Pancreas (tissue), 10 donors: Measurements from ENCODE around the gene ITPKB. TPM values are rescaled to one million over a fixed set of nuclear protein-coding genes. Genes with fewer than 3 reads are reported as not detected.

Experiments
- ATAC-seq, 4 donors: fragments of 200-7000 bp; cut with Tn5 transposase; one replicate each; pipeline versions ENCODE4 v1.8.0 to v1.9.1; 2020; ENCODE audit warnings: mild to moderate bottlenecking in 4 of 4, moderate library complexity in 4 of 4
- DNase-seq, 6 donors: peaks; one replicate each; pipeline ENCODE4 v3.0.0-alpha.2; 2020
- FAIRE-seq: peaks from 2 replicates; lab custom pipeline; 2012; peaks lifted over from hg19 to GRCh38; lab: Jason Lieb, UNC
- H3K27ac ChIP-seq, 4 donors: fragments of 200-600 bp; sonication (generic); 1 replicate in 3 of 4; 2 replicates in 1 of 4; pipeline versions ENCODE4 v1.5.0 to v1.8.0; 2020
- H3K27me3 ChIP-seq, 4 donors: fragments of 200-600 bp; one replicate each; pipeline ENCODE4 v1.8.0; 2021
- H3K36me3 ChIP-seq, 3 donors: fragments of 200-600 bp; sonication (generic) in 1 of 3; one replicate each; pipeline versions ENCODE4 v1.5.0 to v1.8.0; 2020 to 2021
- H3K4me1 ChIP-seq, 3 donors: fragments of 200-600 bp; one replicate each; pipeline ENCODE4 v1.8.0; 2021
- H3K4me3 ChIP-seq, 4 donors: fragments of 200-600 bp; sonication (generic) in 2 of 4; one replicate each; pipeline versions ENCODE4 v1.5.0 to v1.8.0; 2020 to 2021
- H3K9me3 ChIP-seq, 4 donors: fragments of 200-600 bp; one replicate each; pipeline ENCODE4 v1.8.0; 2021
- WGBS, 2 donors: extraction: QIAGEN DNeasy Blood & Tissue Kit; methylation state at CpG; one replicate each; pipeline ENCODE4 v1.1.7; 2013; 5-methylcytosine and 5-hydroxymethylcytosine counted together
- intact Hi-C, 3 donors: fragments of 100-400 bp; cut with DNase I; formaldehyde crosslinking; loops; one replicate each; pipeline versions ENCODE4 v1.11.1 to v1.14.2; 2022
- polyA plus RNA-seq, 2 donors: library from polyadenylated mRNA; stranded (reverse); fragments of 200-250 nt; gene quantifications; one replicate each; pipeline ENCODE4 v1.2.3, GENCODE V29; 2013
- total RNA-seq, 6 donors: library from RNA; stranded (reverse); fragmentation: NEBNext Ultra II Directional in 4 of 6; extraction: Animal tissue kit (Norgen Biotek cat#: 25700) in 4 of 6; gene quantifications; one replicate each; pipeline versions ENCODE4 v1.2.1 to v1.2.4, GENCODE V29; 2021 to 2023
- TF ChIP-seq, protein P1 (sequence below), 4 donors: fragments of 200-600 bp; sonication (generic) in 3 of 4; IDR thresholded peaks; one replicate each; pipeline versions ENCODE4 v1.5.0 to v1.8.0; 2021; ENCODE audit warnings: antibody characterized with exemption in 4 of 4
- donor health status: healthy with polysubstance abuse.
- donor health status: DM: no; HTN: no; CAD: no; lungs with moderate emphysema.
- donor health status: DM: no; HTN: no; CAD: no.
- donor health status: control.
- donor health status: control.
- donor health status: Bipolar disorder and iron deficiency.
- donor health status: DM: yes; HTN: yes; CAD: no.
- donor health status: DM: no; HTN: no; CAD: no.
- donor health status: DM: no; HTN: no; CAD: no.
- donor health status: DM: yes; HTN: yes; CAD: no.

ITPKB gene
- total and polyA plus RNA-seq, 8 donors = 3.8 to 13.9 (median 5.5) TPM

DNA sequence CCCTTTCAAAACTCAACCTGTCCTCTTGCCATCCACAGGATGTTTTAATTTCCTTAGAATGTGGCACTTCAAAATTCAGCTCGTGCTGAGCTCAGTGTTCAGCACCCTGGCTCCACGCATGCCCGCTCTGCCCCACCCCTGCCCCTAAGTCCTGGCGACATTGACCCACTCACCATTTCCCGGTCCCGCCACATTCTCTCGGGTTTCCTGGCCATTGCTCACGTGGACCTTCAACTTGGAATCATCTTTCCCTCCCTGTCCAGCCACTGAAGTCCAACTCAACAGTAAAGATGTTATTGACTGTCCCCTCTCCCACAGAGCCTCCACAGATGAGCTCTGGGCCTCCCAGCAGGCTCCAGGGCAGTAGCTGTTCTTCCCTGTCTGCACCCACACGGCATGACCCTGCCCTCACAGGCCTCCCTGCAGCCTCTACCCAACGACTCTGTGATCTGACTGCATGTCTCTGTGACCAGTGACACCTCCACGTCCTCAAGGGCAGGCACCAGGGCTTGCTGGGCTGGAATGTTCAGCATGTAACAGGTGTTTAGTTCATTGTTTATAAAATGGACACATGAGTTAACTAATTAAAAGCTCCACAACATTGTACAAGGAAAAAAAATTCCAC lies 53.8 kb downstream of the ITPKB start:
- Histone ChIP-seq H3K27me3 (no peaks in the 10 kb centered on the region), H3K9me3 (no peaks in the 10 kb centered on the region), H3K4me3 (no peak overlapping the region), H3K36me3 (no peaks in the 10 kb centered on the region), H3K27ac (no peak overlapping the region), H3K4me1 (no peaks in the 10 kb centered on the region)
- ATAC-seq (no peak), FAIRE-seq (no peak), DNase-seq (no peak)
- TF ChIP-seq, protein P1, sequence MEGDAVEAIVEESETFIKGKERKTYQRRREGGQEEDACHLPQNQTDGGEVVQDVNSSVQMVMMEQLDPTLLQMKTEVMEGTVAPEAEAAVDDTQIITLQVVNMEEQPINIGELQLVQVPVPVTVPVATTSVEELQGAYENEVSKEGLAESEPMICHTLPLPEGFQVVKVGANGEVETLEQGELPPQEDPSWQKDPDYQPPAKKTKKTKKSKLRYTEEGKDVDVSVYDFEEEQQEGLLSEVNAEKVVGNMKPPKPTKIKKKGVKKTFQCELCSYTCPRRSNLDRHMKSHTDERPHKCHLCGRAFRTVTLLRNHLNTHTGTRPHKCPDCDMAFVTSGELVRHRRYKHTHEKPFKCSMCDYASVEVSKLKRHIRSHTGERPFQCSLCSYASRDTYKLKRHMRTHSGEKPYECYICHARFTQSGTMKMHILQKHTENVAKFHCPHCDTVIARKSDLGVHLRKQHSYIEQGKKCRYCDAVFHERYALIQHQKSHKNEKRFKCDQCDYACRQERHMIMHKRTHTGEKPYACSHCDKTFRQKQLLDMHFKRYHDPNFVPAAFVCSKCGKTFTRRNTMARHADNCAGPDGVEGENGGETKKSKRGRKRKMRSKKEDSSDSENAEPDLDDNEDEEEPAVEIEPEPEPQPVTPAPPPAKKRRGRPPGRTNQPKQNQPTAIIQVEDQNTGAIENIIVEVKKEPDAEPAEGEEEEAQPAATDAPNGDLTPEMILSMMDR (IDR thresholded peaks at IDR 0.05) = no peak
- 81 to 84% methylated on average over 11 of the region's 11 CpGs for WGBS, 2 donors
- intact Hi-C loops = no loop called here

- ATAC-seq = no peak
- DNase-seq = no peak
- no peaks in the 10 kb centered on the region for H3K27me3 ChIP-seq
- peaks cover 0 to 6% (median 0%) of the 10 kb centered on the region in 3 donors for H3K4me1 ChIP-seq
- H3K9me3 ChIP-seq = no peaks in the 10 kb centered on the region
- no peaks in the 10 kb centered on the region for H3K36me3 ChIP-seq
- no peak overlapping the region for H3K27ac ChIP-seq
- intact Hi-C loops = no loop called here
- WGBS, 2 donors = 87 to 89% methylated on average over 7 of the region's 7 CpGs
- TF ChIP-seq, protein P1 (IDR thresholded peaks at IDR 0.05) = no peak
- H3K4me3 ChIP-seq = no peak overlapping the region
- no peak for FAIRE-seq
Observed at GRCh38 chr1:226684026-226684425, 55.1 kb downstream of the ITPKB start.

GRCh38 chr1:226682871-226683814 lies 55.9 kb downstream of the ITPKB start:
- Histone ChIP-seq H3K27ac (no peak overlapping the region), H3K4me3 (no peak overlapping the region), H3K27me3 (no peaks in the 10 kb centered on the region), H3K9me3 (no peaks in the 10 kb centered on the region), H3K36me3 (no peaks in the 10 kb centered on the region), H3K4me1 (peaks cover 0 to 7% (median 0%) of the 10 kb centered on the region in 3 donors)
- no peak for DNase-seq
- WGBS, 2 donors = 92 to 93% methylated on average over 9 of the region's 9 CpGs
- FAIRE-seq = no peak
- no peak for ATAC-seq
- intact Hi-C loops = no loop called here
- TF ChIP-seq, protein P1 (IDR thresholded peaks at IDR 0.05) = no peak

DNA sequence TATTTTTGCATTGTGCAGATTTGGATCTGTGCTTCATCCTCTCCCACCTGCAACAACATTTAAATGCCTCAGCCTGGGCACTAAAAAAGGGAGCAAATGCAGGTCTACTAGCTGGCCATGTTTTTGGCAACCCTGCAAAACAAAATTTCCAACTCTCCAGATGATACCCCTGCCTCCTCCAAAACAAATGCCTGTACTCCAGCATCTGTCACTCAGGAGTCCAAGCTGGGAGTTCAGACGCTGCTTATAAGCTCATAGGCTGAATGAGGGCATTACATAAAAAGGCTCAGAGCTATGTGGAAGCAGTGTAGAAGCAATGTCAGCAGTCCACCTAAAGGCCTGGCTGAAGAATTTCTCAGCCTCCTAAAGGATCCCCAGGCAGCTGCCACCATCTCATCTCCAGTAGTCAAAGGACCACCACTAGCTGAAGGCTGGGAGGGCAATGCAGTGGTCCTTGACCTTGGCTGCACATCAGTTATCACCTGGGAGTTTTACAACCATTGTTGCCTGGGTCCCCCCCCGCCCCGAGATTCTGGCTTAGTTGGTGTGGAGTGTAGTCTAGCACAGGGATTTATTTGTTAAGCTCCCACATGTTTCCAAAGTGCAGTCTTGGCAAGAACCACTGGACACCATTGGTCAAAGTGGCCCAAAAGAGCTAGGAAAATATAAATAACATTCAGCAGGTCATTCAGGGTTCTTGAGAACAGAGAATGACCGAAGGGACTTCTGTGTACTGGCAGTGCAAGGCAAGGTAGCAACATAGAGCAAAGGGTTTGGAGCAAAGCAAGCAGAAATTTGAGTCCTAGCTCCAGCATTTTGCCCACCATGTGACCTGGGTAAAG lies 57.2 kb downstream of the ITPKB start:
- H3K9me3 ChIP-seq = no peaks in the 10 kb centered on the region
- ATAC-seq = no peak
- H3K4me1 ChIP-seq = peaks cover 0 to 14% (median 0%) of the 10 kb centered on the region in 3 donors
- intact Hi-C loops = no loop called here
- no peak overlapping the region for H3K27ac ChIP-seq
- no peak overlapping the region for H3K4me3 ChIP-seq
- FAIRE-seq = no peak
- TF ChIP-seq, protein P1 (IDR thresholded peaks at IDR 0.05) = no peak
- DNase-seq = no peak
- H3K36me3 ChIP-seq = no peaks in the 10 kb centered on the region
- H3K27me3 ChIP-seq = no peaks in the 10 kb centered on the region
- WGBS, 2 donors = 82 to 83% methylated on average over 4 of the region's 4 CpGs
